ENCODE data around the gene CLIC1. TPM values are rescaled to one million over a fixed set of nuclear protein-coding genes. Genes with fewer than 3 reads are reported as not detected.

CLIC1 gene
- polyA plus RNA-seq, 1 donor (not counting 4 experiments of a cell fraction or from before 2014, with no cell fraction given): 832 TPM

DNA sequence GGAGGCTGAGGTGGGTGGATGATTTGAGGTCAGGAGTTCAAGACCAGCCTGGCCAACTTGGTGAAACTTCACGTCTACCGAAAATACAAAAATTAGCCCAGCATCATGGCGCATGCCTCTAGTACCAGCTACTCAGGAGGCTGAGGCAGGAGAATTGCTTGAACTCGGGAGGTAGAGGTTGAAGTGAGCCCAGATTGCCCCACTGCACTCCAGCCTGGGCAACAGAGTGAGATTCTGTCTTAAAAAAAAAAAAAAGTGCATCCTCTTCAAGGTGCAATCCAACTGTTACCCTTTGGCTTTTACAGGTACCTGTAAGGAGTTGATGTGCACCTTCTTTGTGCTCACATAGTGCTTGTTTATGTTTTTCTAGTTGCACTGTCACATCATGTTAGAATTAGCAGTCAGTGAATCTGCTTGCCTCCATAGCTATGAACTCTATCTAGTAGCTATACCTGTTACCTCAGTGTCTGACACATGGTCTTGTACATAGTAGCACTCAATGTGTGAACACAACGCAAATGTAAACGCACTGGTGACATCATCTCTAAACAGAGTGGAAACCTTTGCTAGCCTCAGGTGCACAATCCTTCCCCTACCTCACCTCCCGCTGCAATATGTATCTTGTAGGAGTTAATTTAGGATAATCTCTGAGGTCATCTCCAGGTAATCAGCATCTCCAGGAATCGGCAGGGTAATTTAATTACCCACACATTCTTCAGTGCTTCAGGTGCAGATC lies 13.1 kb upstream of the CLIC1 start:
- Histone ChIP-seq H3K9ac (ENCODE audit: control insufficient read depth, extremely low read depth, insufficient read depth, low read length) (no peak overlapping the region), H3K27me3 (ENCODE audit: control insufficient read depth, extremely low read depth, insufficient read depth, low read length) (no peaks in the 10 kb centered on the region), H3K9me3 (ENCODE audit: control insufficient read depth, low read depth, low read length) (no peaks in the 10 kb centered on the region), H3K4me1 (ENCODE audit: control insufficient read depth, extremely low read depth, insufficient read depth, low read length) (no peaks in the 10 kb centered on the region), H3K36me3 (ENCODE audit: control insufficient read depth in 2 of 2, extremely low read depth in 1 of 2, insufficient read depth in 2 of 2, low read length in 2 of 2) (peaks cover 0 to 12% of the 10 kb centered on the region in 2 experiments), H3K9me1 (ENCODE audit: control insufficient read depth, extremely low read depth, insufficient read depth, low read length) (no peaks in the 10 kb centered on the region), H3K4me2 (ENCODE audit: control insufficient read depth, extremely low read depth, insufficient read depth, low read depth, low read length) (no peak overlapping the region), H3K79me2 (ENCODE audit: control insufficient read depth, insufficient read depth, low read length) (no peaks in the 10 kb centered on the region), H4K20me1 (ENCODE audit: control insufficient read depth, extremely low read depth, insufficient read depth, low read length) (no peaks in the 10 kb centered on the region), H3K4me3 (ENCODE audit: control insufficient read depth in 2 of 3, extremely low read depth in 1 of 3, insufficient read depth in 2 of 3, low read depth in 1 of 3, low read length in 3 of 3) (no peak overlapping the region), H3K27ac (ENCODE audit: control insufficient read depth, insufficient read depth, low read length) (no peak overlapping the region), H2AFZ (ENCODE audit: control insufficient read depth, low read length) (no peak overlapping the region)
- TF ChIP-seq, protein P1, sequence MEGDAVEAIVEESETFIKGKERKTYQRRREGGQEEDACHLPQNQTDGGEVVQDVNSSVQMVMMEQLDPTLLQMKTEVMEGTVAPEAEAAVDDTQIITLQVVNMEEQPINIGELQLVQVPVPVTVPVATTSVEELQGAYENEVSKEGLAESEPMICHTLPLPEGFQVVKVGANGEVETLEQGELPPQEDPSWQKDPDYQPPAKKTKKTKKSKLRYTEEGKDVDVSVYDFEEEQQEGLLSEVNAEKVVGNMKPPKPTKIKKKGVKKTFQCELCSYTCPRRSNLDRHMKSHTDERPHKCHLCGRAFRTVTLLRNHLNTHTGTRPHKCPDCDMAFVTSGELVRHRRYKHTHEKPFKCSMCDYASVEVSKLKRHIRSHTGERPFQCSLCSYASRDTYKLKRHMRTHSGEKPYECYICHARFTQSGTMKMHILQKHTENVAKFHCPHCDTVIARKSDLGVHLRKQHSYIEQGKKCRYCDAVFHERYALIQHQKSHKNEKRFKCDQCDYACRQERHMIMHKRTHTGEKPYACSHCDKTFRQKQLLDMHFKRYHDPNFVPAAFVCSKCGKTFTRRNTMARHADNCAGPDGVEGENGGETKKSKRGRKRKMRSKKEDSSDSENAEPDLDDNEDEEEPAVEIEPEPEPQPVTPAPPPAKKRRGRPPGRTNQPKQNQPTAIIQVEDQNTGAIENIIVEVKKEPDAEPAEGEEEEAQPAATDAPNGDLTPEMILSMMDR (optimal IDR thresholded peaks at IDR 0.05 in 1 of 3, IDR thresholded peaks at IDR 0.05 in 1 of 3, conservative IDR thresholded peaks at IDR 0.05 in 1 of 3; ENCODE audit: extremely low read depth in 1 of 3, insufficient read depth in 2 of 3, low read length in 3 of 3): no peak
- TF ChIP-seq EZH2 (IDR thresholded peaks at IDR 0.05; ENCODE audit: low read length): no peak
- dilution Hi-C loops (cut with MboI; ENCODE audit: extremely low pct_ligation_motif_present, low sequenced_read_pairs): no loop called here
- FAIRE-seq (no peak), DNase-seq (ENCODE audit: low read depth, low spot score) (no peak)

DNA sequence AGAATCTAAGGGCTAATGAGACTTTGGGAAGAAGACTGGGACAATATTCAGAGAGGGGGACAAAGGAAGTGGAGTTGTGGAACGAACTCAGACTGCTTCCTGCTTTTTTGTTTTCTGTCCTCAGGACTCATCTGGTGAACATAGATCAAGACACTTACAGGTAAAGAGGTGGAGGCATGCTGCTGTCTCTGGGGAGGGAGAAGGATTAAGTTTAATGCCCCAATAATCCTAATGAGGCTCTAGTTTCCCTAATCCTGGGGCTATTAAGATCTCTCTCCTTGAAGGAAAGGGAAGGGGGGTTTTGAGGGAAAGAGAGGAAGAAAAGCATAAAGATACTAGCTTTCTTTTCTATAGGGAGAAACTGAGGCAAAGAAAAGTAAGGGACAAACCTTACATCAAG lies 8.1 kb upstream of the CLIC1 start:
- Histone ChIP-seq H3K4me3 (ENCODE audit: control insufficient read depth in 2 of 3, extremely low read depth in 1 of 3, insufficient read depth in 2 of 3, low read depth in 1 of 3, low read length in 3 of 3) (no peak overlapping the region), H3K79me2 (ENCODE audit: control insufficient read depth, insufficient read depth, low read length) (no peaks in the 10 kb centered on the region), H3K4me1 (ENCODE audit: control insufficient read depth, extremely low read depth, insufficient read depth, low read length) (no peaks in the 10 kb centered on the region), H3K9me3 (ENCODE audit: control insufficient read depth, low read depth, low read length) (no peaks in the 10 kb centered on the region), H3K27me3 (ENCODE audit: control insufficient read depth, extremely low read depth, insufficient read depth, low read length) (no peaks in the 10 kb centered on the region), H3K27ac (ENCODE audit: control insufficient read depth, insufficient read depth, low read length) (no peak overlapping the region), H3K36me3 (ENCODE audit: control insufficient read depth in 2 of 2, extremely low read depth in 1 of 2, insufficient read depth in 2 of 2, low read length in 2 of 2) (peaks cover 2 to 28% of the 10 kb centered on the region in 2 experiments), H3K9me1 (ENCODE audit: control insufficient read depth, extremely low read depth, insufficient read depth, low read length) (no peaks in the 10 kb centered on the region), H3K4me2 (ENCODE audit: control insufficient read depth, extremely low read depth, insufficient read depth, low read depth, low read length) (no peak overlapping the region), H2AFZ (ENCODE audit: control insufficient read depth, low read length) (no peak overlapping the region), H3K9ac (ENCODE audit: control insufficient read depth, extremely low read depth, insufficient read depth, low read length) (no peak overlapping the region), H4K20me1 (ENCODE audit: control insufficient read depth, extremely low read depth, insufficient read depth, low read length) (no peaks in the 10 kb centered on the region)
- TF ChIP-seq EZH2 (IDR thresholded peaks at IDR 0.05; ENCODE audit: low read length): no peak
- TF ChIP-seq, protein P1 (optimal IDR thresholded peaks at IDR 0.05 in 1 of 3, IDR thresholded peaks at IDR 0.05 in 1 of 3, conservative IDR thresholded peaks at IDR 0.05 in 1 of 3; ENCODE audit: extremely low read depth in 1 of 3, insufficient read depth in 2 of 3, low read length in 3 of 3): no peak
- FAIRE-seq: no peak
- dilution Hi-C loops (cut with MboI; ENCODE audit: extremely low pct_ligation_motif_present, low sequenced_read_pairs): no loop called here
- DNase-seq (ENCODE audit: low read depth, low spot score): no peak

Data from keratinocyte (primary cell).